IMR-90 (cell line): ENCODE data around the gene SPEG. TPM values are rescaled to one million over a fixed set of nuclear protein-coding genes. Genes with fewer than 3 reads are reported as not detected.

Experiments used
- ATAC-seq: fragments of 200-7000 bp; cut with Tn5 transposase; 2 replicates; pipeline ENCODE4 v1.9.1; 2020; ENCODE audit warnings: low read depth, mild to moderate bottlenecking, moderate library complexity
- BruUV-seq: library from RNA; stranded (reverse); fragments of 400-500 nt; replicated peaks from 2 replicates; lab custom pipeline; 2021; lab: Mats Ljungman, UMichigan
- CTCF ChIA-PET: fragments of 300-600 bp; formaldehyde crosslinking; extraction: SDS; loops from one replicate; lab custom pipeline; 2021; ENCODE audit warnings: antibody characterized with exemption; lab: Yijun Ruan, JAX
- POLR2A ChIA-PET: fragments of 300-600 bp; sonication (Branson Sonifier 250); formaldehyde crosslinking; loops from one replicate; lab custom pipeline; 2022; ENCODE audit warnings: antibody characterized with exemption; ENCODE audit not compliant: unreplicated experiment; lab: Charles Lee
- DNase-seq: peaks from one replicate; pipeline ENCODE4 v3.0.0; 2013
- H2AFZ ChIP-seq: replicated peaks from 2 replicates; pipeline ENCODE3; 2013; ENCODE audit warnings: low read length, mild to moderate bottlenecking; ENCODE audit not compliant: poor library complexity
- H2AK5ac ChIP-seq: 2 replicates; pipeline ENCODE4 v1.6.1; 2013; ENCODE audit warnings: low read depth, low read length, inconsistent platforms
- H2AK9ac ChIP-seq: replicated peaks from 2 replicates; pipeline ENCODE3; 2013; ENCODE audit warnings: mild to moderate bottlenecking, low read depth, low read length, moderate library complexity; ENCODE audit not compliant: poor library complexity
- H2BK120ac ChIP-seq: 2 replicates; pipeline ENCODE4 v1.6.1; 2013; ENCODE audit warnings: low read depth, low read length, inconsistent platforms
- H2BK15ac ChIP-seq: 3 replicates; pipeline ENCODE4 v1.6.1; 2013; ENCODE audit warnings: low read depth, low read length, inconsistent platforms
- H2BK20ac ChIP-seq: 2 replicates; pipeline ENCODE4 v1.6.1; 2013; ENCODE audit warnings: low read depth, mild to moderate bottlenecking, inconsistent platforms, low read length, moderate library complexity
- H2BK5ac ChIP-seq: 2 replicates; pipeline ENCODE4 v1.6.1; 2013; ENCODE audit warnings: mild to moderate bottlenecking, low read depth, low read length, inconsistent platforms; ENCODE audit not compliant: poor library complexity, severe bottlenecking
- H3K14ac ChIP-seq: replicated peaks from 2 replicates; pipeline ENCODE4 v1.6.1; 2013; ENCODE audit warnings: low read depth, low read length, inconsistent platforms
- H3K18ac ChIP-seq: 2 replicates; pipeline ENCODE4 v1.6.1; 2013; ENCODE audit warnings: low read depth, low read length, control low read depth
- H3K23ac ChIP-seq: 2 replicates; pipeline ENCODE4 v1.6.1; 2013; ENCODE audit warnings: low read depth, low read length, inconsistent platforms
- H3K27ac ChIP-seq: 2 replicates; pipeline ENCODE4 v1.5.1; 2013; ENCODE audit warnings: mild to moderate bottlenecking, control low read depth, low read length; ENCODE audit not compliant: insufficient read depth
- H3K27me3 ChIP-seq: 2 replicates; pipeline ENCODE4 v1.6.1; 2013; ENCODE audit warnings: low read length; ENCODE audit not compliant: control insufficient read depth, insufficient read depth
- H3K36me3 ChIP-seq: 2 replicates; pipeline ENCODE4 v1.6.1; 2013; ENCODE audit warnings: low read length, mixed read lengths; ENCODE audit not compliant: control insufficient read depth, insufficient read depth
- H3K4ac ChIP-seq: 2 replicates; pipeline ENCODE4 v1.6.1; 2013; ENCODE audit warnings: low read depth, low read length, inconsistent platforms
- H3K4me1 ChIP-seq: 2 replicates; pipeline ENCODE4 v1.6.1; 2013; ENCODE audit warnings: low read length, mixed read lengths; ENCODE audit not compliant: control insufficient read depth, insufficient read depth
- H3K4me2 ChIP-seq: 2 replicates; pipeline ENCODE4 v1.6.1; 2013; ENCODE audit warnings: low read depth, mild to moderate bottlenecking, control low read depth, low read length, moderate library complexity
- H3K4me3 ChIP-seq: 2 replicates; pipeline ENCODE4 v1.5.1; 2013; ENCODE audit warnings: low read depth, mild to moderate bottlenecking, control low read depth, low read length, moderate library complexity; ENCODE audit not compliant: insufficient read depth
- H3K56ac ChIP-seq: 2 replicates; pipeline ENCODE4 v1.6.1; 2013; ENCODE audit warnings: low read length, inconsistent platforms; ENCODE audit not compliant: insufficient read depth; ENCODE audit errors: extremely low read depth
- H3K79me1 ChIP-seq, 2 experiments: 2 replicates each; pipeline ENCODE4 v1.6.1; 2013; ENCODE audit warnings: low read length in 2 of 2, inconsistent platforms in 1 of 2, low read depth in 1 of 2
- H3K9ac ChIP-seq: 2 replicates; pipeline ENCODE4 v1.6.1; 2013; ENCODE audit warnings: low read depth, low read length, control low read depth
- H3K9me1 ChIP-seq: 2 replicates; pipeline ENCODE4 v1.6.1; 2013; ENCODE audit warnings: low read length, inconsistent platforms; ENCODE audit not compliant: insufficient read depth
- H3K9me3 ChIP-seq: 2 replicates; pipeline ENCODE4 v1.6.1; 2013; ENCODE audit warnings: low read length; ENCODE audit not compliant: control insufficient read depth, insufficient read depth
- H4K20me1 ChIP-seq: 2 replicates; pipeline ENCODE4 v1.6.1; 2013; ENCODE audit warnings: low read length, inconsistent platforms; ENCODE audit not compliant: insufficient read depth
- H4K5ac ChIP-seq: 2 replicates; pipeline ENCODE4 v1.6.1; 2013; ENCODE audit warnings: mild to moderate bottlenecking, low read depth, low read length, control low read depth
- H4K8ac ChIP-seq, 2 experiments: 2 replicates each; pipeline ENCODE4 v1.6.1; 2013; ENCODE audit warnings: low read depth in 2 of 2, low read length in 2 of 2, control low read depth in 1 of 2, inconsistent platforms in 1 of 2
- H4K91ac ChIP-seq: 2 replicates; pipeline ENCODE4 v1.6.1; 2013; ENCODE audit warnings: low read depth, low read length, inconsistent platforms; ENCODE audit not compliant: insufficient read depth
- BHLHE40 ChIP-seq: fragments of 150-350 bp; IDR thresholded peaks from 2 replicates; pipeline ENCODE4 v1.6.1; 2016; ENCODE audit warnings: mild to moderate bottlenecking, low read depth, low read length
- CEBPB ChIP-seq: IDR thresholded peaks from 2 replicates; pipeline ENCODE4 v1.6.1; 2012; ENCODE audit warnings: low read depth, low read length, improper control_type of control experiment
- CHD1 ChIP-seq: IDR thresholded peaks from 2 replicates; pipeline ENCODE4 v1.6.1; 2012; ENCODE audit warnings: low read depth, low read length, improper control_type of control experiment
- ELK1 ChIP-seq: fragments of 150-350 bp; IDR thresholded peaks from 2 replicates; pipeline ENCODE4 v1.6.1; 2016; ENCODE audit warnings: low read depth, mild to moderate bottlenecking, low read length, moderate library complexity, borderline replicate concordance
- FOS ChIP-seq: fragments of 150-350 bp; IDR thresholded peaks from 2 replicates; pipeline ENCODE4 v1.6.1; 2016; ENCODE audit warnings: low read depth, low read length
- MAFK ChIP-seq: IDR thresholded peaks from 2 replicates; pipeline ENCODE4 v1.6.1; 2012; ENCODE audit warnings: low read depth, low read length, improper control_type of control experiment
- MAZ ChIP-seq: IDR thresholded peaks from 2 replicates; pipeline ENCODE4 v1.6.1; 2012; ENCODE audit warnings: low read depth, mild to moderate bottlenecking, low read length, improper control_type of control experiment, moderate library complexity, borderline replicate concordance
- MXI1 ChIP-seq: IDR thresholded peaks from 2 replicates; pipeline ENCODE4 v1.6.1; 2012; ENCODE audit warnings: low read depth, mild to moderate bottlenecking, low read length, moderate library complexity, borderline replicate concordance
- NFE2L2 ChIP-seq: fragments of 150-350 bp; IDR thresholded peaks from 2 replicates; pipeline ENCODE4 v1.6.1; 2016; ENCODE audit warnings: low read depth, mild to moderate bottlenecking, low read length
- POLR2A ChIP-seq: IDR thresholded peaks from 2 replicates; pipeline ENCODE4 v1.6.1; 2012; ENCODE audit warnings: mild to moderate bottlenecking, low read depth, low read length
- RCOR1 ChIP-seq: IDR thresholded peaks from 2 replicates; pipeline ENCODE4 v1.6.1; 2012; ENCODE audit warnings: mild to moderate bottlenecking, low read length, improper control_type of control experiment; ENCODE audit not compliant: insufficient replicate concordance
- RFX5 ChIP-seq: IDR thresholded peaks from 2 replicates; pipeline ENCODE4 v1.8.0; 2012; ENCODE audit warnings: low read depth, mild to moderate bottlenecking, low read length, moderate library complexity
- SMC3 ChIP-seq: fragments of 150-350 bp; IDR thresholded peaks from 2 replicates; pipeline ENCODE4 v1.6.1; 2016; ENCODE audit warnings: low read depth, mild to moderate bottlenecking, antibody characterized with exemption, low read length, moderate library complexity
- USF2 ChIP-seq: fragments of 150-350 bp; IDR thresholded peaks from 2 replicates; pipeline ENCODE4 v1.6.1; 2017; ENCODE audit warnings: mild to moderate bottlenecking, antibody characterized with exemption, low read length, low read depth
- WGBS, 2 experiments: methylation state at CpG; one replicate each; pipeline versions ENCODE4 v1.1.5 to v1.1.7; 2013; ENCODE audit warnings: missing lambda C conversion rate in 2 of 2; ENCODE audit not compliant: insufficient read length in 1 of 2; ENCODE audit errors: extremely low coverage in 2 of 2; 5-methylcytosine and 5-hydroxymethylcytosine counted together
- dilution Hi-C: fragments of 300-500 bp; cut with HindIII; formaldehyde crosslinking; loops from one replicate; pipeline ENCODE4 v1.14.3; 2018; ENCODE audit warnings: low sequenced_read_pairs; ENCODE audit not compliant: unreplicated experiment
- in situ Hi-C: fragments of 300-500 bp; cut with MboI; formaldehyde crosslinking; loops from 3 replicates; pipeline ENCODE4 v1.14.3; 2019; ENCODE audit warnings: low sequenced_read_pairs, inconsistent platforms, mixed read lengths
- intact Hi-C: fragments of 100-400 bp; cut with micrococcal nuclease; formaldehyde crosslinking; loops from 2 replicates; pipeline ENCODE4 v1.10.0; 2022
- polyA plus RNA-seq, 3 experiments: library from polyadenylated mRNA; depleted of rRNA; stranded (reverse); fragments of >200 nt; gene quantifications; 2 replicates each; pipeline ENCODE4 v1.2.3, GENCODE V29; 2012; ENCODE audit warnings: low replicate concordance in 1 of 3
- total RNA-seq: library from RNA; depleted of rRNA; stranded (reverse); fragments of >200 nt; gene quantifications from 2 replicates; pipeline ENCODE4 v1.2.3, GENCODE V29; 2012
- TF ChIP-seq, protein P1 (sequence below): conservative IDR thresholded peaks from 2 replicates; pipeline ENCODE4 v1.5.1; 2012; ENCODE audit warnings: mild to moderate bottlenecking, low read depth, low read length, improper control_type of control experiment

Gene SPEG
- total and polyA plus RNA-seq, 2 of the 4 experiments (the other 2 are of a cell fraction): 6.8 to 81.6 TPM

DNA sequence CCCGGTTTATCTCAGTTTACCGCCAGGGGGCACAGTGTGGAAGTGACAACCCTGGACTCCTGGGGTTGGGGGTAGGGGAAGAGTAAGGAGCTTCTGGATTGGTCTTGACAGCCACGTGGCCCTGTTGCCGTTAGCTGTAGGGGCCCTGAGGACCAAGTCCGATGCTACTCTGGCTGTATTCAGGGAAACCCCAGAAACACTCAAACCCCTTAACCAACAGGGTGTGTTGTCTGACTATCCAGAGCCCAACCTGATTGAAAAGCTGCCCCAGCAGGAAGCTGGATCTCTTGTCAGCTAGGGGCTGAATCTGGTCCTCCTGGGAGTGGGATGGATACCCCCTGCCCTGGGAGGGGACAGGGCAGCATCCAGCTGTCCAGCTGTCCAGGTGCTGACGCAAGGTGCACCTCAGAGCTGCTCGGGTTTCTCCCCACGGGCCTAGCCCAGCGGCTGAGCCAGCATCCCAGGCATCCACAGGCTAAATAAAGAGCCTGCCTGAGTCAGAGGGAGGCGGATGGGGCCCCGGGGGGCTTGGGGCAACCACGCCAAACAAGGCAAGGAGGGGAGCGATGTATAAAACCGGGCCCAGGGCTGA, 61.0 kb downstream of the SPEG start:
- Histone ChIP-seq H3K4me1 (peaks cover 15% of the 10 kb centered on the region), H3K79me1 (peaks cover 14 to 19% of the 10 kb centered on the region in 2 experiments), H3K27ac (no peak overlapping the region), H4K5ac (no peak overlapping the region), H3K23ac (no peak overlapping the region), H3K9me1 (peaks cover 12% of the 10 kb centered on the region), H3K14ac (no peak overlapping the region), H2AFZ (peak overlapping the region; percentile 73), H4K8ac (peak overlapping the region in 1 of 2 experiments; percentile 11; a peak in 1 of 4 replicates), H2BK15ac (no peak overlapping the region), H3K4me3 (no peak overlapping the region), H4K20me1 (no peaks in the 10 kb centered on the region), H2AK9ac (peak overlapping the region; percentile 48), H3K27me3 (no peaks in the 10 kb centered on the region; the same call in 1 of the 2 replicates), H3K36me3 (peaks cover 12% of the 10 kb centered on the region; the same call in 1 of the 2 replicates), H3K4me2 (no peak overlapping the region), H2BK20ac (no peak overlapping the region), H3K9me3 (no peaks in the 10 kb centered on the region), H3K56ac (no peak overlapping the region), H2AK5ac (peak overlapping the region; percentile 38), H3K4ac (no peak overlapping the region), H2BK5ac (no peak overlapping the region), H3K18ac (no peak overlapping the region), H3K9ac (0 out of 2 replicates have a peak overlapping the region, but pooled peaks have one; percentile 8), H4K91ac (no peak overlapping the region), H2BK120ac (no peak overlapping the region)
- CTCF ChIA-PET: interaction anchor here (0.6 to 2.0 kb wide), 17 partner anchors 10 to 134 kb away, joined by 3 to 17 read pairs (median 4); no protein-coding TSS in a partner anchor
- in situ Hi-C loops (no loop called here), dilution Hi-C loops (no loop called here), intact Hi-C loops (loop anchor here (1.0 kb wide), 1 partner anchor 35 kb away; no protein-coding TSS in a partner anchor)
- 61% methylated on average over 5 of the region's 14 CpGs; no CpG with 5 or more reads in 1 of the 2 experiments for WGBS, 2 experiments
- no TSS peak for BruUV-seq
- DNase-seq: peak; percentile 74
- POLR2A ChIA-PET: no interaction called here
- peak; percentile 24 for ATAC-seq
- TF ChIP-seq CEBPB (no peak), USF2 (peak; percentile 94), BHLHE40 (no peak), NFE2L2 (no peak), MXI1 (0 out of 2 replicates have a peak, but pooled peaks have one; percentile 33), MAFK (no peak), RCOR1 (no peak), RFX5 (no peak), FOS (no peak), POLR2A (no peak), ELK1 (no peak), CHD1 (no peak), SMC3 (peak; percentile 68), MAZ (peak; percentile 86; the same call in 1 of the 2 replicates)
- TF ChIP-seq, protein P1, sequence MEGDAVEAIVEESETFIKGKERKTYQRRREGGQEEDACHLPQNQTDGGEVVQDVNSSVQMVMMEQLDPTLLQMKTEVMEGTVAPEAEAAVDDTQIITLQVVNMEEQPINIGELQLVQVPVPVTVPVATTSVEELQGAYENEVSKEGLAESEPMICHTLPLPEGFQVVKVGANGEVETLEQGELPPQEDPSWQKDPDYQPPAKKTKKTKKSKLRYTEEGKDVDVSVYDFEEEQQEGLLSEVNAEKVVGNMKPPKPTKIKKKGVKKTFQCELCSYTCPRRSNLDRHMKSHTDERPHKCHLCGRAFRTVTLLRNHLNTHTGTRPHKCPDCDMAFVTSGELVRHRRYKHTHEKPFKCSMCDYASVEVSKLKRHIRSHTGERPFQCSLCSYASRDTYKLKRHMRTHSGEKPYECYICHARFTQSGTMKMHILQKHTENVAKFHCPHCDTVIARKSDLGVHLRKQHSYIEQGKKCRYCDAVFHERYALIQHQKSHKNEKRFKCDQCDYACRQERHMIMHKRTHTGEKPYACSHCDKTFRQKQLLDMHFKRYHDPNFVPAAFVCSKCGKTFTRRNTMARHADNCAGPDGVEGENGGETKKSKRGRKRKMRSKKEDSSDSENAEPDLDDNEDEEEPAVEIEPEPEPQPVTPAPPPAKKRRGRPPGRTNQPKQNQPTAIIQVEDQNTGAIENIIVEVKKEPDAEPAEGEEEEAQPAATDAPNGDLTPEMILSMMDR: peak; percentile 72
